HL-60/S4 treated with phorbol 12-myristate 13-acetate at 8.2 ng/mL for 4 days and 3 days (cell line): Measurements from ENCODE around the gene NLRP6.

Source experiments
- in situ Hi-C: fragments of 300-500 bp; cut with MboI; formaldehyde crosslinking; loops from 2 replicates; pipeline ENCODE4 v1.15.0; 2022; ENCODE audit warnings: low sequenced_read_pairs

Gene NLRP6

DNA sequence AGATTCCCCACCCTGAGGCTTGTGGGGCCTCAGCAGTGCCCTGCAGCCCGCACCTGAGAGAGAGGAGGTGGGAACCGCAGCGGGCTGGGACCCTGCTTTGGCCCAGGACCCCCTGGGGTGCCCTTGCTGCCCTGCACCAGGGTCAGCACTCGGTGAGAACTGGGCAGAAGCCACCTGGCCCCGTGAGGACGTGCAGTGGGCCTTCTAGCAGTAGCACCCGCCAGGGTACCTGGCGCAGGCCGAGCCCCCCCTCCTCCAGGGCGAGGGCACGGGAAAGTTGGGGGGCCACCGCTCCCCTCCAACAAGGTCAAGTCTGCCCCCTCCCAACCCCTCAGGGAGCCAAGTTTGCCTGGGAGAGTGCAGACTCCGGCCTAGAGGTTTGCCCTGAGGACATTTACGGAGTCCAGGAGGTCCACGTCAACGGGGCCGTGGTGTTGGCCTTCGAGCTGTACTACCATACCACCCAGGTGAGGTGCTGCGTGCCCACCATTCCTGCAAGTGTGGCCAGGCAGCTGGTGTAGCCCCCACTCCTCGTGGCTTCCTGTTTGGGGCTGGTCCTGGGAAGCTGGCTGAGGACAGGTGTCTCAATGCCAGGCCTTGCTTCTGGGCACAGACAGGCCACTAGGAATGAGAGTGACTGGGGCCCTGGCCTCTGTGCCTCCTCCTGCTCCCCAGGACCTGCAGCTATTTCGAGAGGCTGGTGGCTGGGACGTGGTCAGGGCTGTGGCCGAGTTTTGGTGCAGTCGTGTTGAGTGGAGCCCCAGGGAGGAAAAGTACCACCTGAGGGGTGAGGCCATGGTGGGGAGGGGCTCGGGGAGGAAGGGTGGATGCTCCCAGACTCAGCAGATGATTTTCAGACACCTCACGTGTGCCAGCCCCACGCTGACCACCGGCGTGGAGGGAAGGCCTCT, 14.3 kb downstream of the NLRP6 start:
- in situ Hi-C loops = no loop called here

DNA sequence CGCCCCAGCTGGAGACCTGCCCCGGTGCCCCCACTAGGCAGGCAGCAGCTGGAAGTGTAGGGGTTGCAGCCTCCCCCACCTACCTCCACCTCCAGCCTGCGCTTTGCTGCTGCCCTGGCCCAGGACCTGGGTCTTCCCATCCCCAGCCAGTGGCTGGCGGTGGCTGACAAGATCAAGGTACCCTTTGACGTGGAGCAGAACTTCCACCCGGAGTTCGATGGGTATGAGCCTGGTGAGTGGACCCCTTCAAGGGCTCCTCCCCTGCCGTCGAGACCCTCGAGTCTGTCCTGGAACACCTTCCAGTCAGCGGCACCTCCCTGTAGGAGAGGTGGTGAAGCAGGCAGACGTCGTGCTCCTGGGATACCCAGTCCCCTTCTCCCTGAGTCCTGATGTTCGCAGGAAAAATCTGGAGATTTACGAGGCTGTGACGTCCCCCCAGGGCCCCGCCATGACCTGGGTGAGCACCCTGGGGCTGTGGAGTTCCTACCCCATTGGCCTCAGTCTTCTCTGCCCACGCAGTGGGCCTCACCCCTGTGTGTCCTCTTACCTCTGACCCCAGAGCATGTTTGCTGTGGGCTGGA, 15.2 kb downstream of the NLRP6 start:
- in situ Hi-C loops = no loop called here

DNA sequence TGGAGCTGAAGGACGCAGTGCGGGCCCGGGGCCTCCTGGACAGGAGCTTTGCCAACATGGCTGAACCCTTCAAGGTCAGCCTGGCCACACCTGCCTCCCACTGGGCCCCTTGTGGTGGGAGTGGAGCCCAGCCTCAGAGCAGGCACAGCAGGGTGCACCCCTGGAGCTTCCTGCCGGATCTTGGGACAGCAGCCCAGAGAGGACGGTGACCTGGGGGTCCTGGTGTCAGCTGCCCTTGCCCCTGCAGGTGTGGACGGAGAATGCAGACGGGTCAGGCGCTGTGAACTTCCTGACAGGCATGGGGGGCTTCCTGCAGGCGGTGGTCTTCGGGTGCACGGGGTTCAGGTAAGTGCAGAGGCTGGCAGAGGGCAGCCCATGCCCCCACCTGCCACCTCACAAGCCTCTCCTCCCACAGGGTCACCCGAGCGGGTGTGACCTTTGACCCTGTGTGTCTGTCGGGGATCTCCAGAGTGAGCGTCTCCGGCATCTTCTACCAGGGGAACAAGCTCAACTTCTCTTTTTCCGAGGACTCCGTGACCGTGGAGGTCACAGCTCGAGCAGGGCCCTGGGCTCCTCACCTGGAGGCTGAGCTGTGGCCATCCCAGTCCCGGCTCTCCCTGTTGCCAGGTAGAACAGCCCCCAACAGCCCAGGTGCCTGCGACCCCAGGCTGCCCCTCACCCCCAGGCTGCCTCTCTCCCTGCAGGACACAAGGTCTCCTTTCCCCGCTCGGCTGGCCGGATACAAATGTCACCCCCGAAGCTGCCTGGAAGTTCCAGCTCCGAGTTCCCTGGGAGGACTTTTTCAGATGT, 15.8 kb downstream of the NLRP6 start:
- in situ Hi-C loops = no loop called here

DNA sequence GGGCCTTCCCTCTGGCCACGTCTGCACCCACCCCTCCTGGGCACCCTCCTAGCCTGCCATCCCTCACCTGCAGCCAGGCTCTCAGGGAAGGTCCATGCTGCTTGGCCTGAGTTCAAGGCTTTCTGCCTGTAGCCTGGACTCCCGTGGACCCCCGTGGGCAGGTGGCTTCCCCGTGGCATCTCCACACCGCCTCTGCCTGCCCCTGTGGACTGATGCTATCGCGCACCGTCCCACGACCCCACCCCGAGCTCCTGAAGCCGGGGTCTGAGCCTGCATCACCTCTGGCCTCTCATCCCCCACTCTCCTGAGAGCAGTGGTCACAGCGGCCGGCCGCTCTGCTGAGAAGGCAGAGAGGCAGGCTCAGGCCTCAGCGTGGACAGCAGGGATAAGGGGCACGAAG, 16.6 kb downstream of the NLRP6 start:
- in situ Hi-C loops = no loop called here

DNA sequence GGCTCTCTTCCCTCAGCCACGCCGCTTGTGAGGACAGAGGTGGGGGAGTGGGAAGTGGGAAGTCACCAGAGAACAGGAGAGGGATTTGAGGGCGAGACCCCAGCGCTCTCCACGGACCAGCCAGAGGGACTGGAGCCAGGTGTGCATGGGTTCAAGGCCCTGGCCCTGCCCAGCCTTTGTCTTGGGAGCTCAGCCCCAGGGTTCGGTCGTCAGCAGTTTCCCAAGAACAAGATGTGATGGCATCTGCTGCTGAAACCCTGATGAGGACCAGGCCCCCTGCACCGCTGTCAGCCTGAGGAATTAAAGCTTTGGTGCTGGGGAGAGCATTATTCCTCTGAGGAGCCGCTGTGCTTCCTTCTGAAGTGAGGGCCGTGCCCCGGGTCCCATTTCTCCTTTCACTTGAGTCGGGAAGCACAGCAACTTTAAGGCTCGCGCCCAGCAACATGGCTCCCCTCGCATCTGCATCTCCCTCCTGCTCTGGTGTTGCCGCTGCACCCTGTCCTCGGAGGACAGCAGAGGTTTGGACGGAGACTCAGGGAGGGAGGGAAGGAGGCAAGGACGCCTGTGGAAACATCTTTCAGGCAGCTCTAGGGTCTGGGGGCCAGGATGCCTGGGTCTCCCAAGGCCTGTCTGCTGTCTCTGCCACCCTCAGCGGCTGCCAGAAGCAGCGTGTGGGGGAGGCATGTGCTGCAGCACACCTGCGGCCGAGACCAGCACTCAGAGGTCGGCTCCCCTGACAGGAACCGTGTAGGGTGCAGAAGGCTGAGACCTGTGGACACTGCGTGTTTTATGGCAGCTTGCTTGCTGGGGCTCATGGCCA, 17.4 kb downstream of the NLRP6 start:
- in situ Hi-C loops = no loop called here

DNA sequence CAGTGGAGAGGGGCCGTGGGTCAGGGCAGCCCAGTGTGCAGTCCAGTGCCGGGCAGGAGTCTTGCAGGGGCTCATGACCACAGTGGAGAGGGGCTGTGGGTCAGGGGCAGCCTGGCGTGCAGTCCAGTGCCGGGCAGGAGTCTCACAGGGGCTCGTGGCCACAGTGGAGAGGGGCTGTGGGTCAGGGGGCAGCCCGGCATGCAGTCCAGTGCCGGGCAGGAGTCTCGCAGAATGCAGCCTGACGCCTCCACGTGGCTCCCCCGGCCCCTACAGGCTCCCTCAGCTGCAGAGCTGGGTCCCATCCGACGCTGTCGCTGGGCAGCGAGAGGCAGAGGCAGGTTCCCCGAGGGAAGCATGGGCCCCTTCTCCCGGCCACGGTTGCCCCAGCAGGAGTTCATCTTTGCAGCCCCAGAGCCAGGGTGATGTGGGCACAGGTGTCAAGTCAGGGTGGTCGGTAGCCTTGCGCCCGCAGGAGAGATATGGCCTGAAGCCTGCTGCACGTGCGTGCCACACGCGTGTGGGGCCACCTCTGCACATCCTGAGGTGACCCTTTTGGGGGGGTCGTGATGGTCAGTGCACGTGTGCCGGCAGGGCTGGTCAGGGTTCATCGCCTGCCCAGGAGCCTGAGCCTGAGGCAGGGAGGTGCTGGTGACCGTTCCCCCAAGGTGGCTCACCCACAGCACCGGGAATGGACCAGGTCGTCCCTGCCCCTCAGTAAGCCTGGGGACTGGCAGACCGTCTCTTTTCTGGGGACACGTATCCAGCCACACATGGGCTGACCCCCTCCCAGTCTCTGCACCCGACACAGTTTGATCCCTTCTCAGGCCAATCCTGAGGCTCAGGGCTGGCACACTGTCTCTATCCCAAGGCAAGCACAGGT, 18.2 kb downstream of the NLRP6 start:
- in situ Hi-C loops = no loop called here

DNA sequence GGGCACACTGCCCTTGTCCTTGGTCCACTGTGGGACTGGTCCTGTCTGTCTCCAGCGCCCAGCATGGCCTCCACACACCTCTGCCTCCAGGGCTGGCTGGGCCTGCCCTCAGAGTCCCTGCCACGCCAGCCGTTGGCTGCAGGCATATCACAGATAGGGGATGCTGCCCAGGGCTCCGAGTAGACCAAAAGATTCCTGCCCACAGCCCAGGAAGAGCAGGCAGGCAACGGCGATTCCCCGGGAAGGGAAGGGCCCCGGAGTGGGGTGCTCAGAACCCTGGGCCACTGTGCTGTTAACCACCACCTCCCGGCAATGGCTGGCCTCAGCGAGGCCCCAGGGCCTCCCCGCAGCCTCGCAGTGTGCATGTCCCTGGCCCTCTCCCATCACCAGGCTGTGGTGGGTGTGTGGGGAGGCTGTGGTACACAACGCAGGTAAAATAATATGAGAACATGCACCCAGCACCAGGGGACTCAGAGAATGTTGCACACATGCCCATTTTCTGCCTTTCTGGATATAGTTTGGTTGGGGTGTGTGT, 18.9 kb downstream of the NLRP6 start:
- in situ Hi-C loops = no loop called here

DNA sequence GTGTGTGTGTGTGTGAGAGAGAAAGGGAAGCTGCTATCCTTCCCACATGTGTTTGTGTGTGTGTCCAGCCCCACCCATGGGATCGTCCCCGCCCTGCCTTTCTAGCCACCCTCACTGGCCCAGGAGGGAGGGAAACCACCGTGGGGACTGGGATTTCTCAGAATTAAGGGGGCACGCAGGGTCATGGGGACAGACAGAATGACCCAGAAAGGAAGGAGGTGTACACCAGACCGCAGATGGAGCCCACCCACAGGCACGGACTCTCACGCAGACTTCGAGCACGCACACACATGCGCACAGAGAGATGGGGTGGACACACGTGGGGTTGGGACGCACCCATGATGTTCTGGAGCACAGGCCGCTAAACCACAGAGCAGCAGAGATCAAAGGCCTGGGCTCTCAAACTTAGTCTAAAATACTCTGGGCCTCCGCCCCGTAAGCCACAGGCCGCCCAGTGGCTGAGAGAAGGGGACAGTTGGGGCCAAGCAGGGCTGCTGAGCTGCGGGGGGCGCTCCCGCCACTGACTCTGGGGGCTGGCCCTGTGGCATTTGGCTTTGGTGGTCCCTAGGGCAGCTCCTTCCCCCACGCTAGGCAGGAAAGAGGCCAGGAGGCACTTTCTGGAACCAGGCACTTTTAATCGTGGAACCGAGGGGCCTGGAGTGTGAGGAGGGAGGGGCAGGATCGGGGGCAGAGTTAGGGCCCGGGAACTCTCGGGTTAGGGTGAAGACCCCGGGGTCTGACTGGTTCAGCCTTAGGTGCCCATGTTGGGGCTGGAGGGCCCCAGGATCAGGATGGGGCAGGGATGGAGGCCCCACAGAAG, 19.6 kb downstream of the NLRP6 start:
- in situ Hi-C loops = no loop called here

DNA sequence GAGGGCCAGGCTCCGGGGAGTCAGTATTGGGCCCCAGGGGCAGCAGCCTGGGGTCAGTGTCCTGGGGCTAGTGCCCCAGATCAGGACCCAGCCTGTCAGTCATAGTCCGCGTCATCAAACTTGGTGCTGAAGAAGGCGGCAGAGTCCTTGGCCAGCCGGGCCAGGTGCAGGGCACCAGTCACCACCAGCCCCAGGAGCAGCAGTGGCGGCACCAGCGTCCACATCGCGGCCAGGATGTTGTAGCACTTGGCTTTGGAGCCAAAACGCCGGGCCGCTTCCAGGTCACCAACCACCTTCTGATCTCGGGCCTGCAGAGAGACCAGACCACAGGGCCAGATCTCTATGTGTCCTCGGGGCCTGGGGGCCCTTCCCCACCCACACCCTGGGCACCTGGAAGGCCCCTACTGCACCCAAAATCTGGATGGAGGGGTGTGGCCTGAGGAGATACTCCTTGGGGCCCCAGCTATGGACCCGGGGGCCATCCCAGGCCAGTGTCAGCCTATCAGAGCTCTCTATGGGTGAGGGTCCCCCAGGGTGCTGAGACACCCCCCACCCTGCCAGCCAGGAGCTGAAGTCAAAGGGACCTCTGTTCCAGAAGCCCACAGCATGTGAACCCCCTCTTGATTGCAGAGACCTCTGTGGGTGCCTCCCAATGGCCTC, 20.3 kb downstream of the NLRP6 start:
- in situ Hi-C loops = no loop called here

DNA sequence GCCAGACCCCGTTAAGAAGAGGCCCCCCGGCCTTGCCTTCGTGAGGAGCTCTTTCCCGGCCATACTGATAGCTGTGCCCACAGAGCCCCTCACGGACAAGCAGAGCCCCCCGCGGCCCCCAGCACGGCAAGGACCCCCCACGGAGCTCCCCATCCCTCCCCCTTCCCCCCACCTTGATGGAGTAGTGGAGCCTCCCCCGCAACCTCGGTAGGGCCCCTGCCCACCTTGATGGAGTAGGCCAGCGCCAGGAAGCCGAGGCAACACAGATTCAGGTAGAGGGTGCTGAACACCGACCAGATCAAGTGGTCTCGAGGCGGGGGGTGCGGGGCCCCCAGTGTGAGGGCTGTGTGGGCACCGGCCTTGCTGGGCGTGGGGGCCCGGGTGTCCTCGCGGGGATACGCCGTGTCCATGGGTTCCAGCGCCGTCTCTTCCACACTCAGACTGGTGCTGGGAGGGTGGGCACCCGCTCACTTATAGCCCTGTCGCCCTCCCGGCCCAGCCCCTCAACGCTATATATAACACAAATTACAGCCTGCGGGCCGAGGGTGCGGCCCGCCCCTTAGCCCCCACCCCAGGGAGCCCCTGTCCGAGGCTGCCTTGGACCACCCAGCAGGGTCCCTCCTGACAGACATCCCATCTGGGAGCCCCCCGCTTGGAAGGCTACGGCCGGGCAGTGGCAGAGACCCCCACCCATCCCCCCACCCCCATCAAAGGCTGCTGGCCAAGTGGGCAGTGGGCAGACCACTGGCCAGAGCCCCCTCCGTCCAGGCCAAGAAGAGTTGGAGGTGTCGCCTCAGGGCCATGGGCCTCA, 21.1 kb downstream of the NLRP6 start, which contains the start of gene IFITM5:
TSS of gene IFITM5 (minus strand) at position 446 of the 811 bp plus-strand sequence. CDS start at position 410, 36 bp downstream.
- in situ Hi-C loops = no loop called here

DNA sequence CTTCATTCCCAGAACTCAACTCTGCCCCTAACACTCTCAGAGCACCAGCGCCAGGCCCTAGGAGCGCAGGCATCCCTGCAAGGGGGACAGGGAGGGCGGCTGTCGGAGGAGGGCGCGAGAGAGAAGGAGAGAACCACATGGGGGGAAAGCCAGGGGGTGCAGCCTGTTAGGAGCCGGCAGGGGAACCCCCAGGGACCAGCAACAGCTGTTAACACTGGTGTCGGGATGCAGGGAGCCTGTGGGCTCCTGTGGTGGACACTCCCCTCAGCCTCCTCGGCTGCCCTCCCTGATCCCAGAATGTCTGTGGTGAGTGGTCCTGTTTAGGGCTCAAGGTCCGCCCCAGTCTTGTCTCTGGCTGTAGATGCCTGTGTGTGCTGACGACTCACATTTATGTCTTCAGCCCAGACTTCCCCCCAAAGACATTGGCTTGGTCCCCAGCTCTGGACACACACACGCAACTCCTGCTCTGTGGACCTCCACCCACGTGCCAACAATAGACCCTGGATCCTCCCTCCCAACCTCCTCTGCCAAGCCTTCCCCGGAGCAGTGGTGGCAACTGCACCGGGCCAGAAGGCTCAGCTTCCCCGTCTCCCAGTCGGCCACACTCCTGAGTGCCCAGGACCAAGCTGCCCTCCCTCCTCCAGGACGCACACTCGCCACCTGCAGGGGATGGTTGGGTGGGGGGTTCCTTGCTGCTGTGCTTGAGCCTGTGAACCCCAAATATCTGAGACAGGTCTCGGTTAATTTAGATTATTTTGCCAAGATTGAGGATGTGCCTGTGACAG, 21.9 kb downstream of the NLRP6 start:
- in situ Hi-C loops = no loop called here

DNA sequence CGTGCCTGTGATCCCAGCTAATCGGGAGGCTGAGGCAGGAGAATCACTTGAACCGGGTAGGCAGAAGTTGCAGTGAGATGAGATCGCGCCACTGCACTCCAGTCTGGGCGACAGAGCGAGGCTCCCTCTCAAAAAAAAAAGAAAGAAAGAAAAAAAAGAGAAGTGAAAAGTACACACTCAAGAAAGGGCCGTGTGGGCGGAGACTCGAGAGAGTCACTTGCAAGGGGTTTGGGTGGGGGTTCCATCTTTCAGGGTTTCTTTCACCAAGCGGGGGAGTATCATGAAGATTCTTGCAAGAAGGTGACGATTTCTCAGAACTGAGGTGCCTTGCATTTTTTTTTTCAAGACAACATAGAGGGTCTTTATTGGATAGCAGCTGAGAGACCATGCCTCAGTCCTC, 25.2 kb downstream of the NLRP6 start:
- in situ Hi-C loops = no loop called here

DNA sequence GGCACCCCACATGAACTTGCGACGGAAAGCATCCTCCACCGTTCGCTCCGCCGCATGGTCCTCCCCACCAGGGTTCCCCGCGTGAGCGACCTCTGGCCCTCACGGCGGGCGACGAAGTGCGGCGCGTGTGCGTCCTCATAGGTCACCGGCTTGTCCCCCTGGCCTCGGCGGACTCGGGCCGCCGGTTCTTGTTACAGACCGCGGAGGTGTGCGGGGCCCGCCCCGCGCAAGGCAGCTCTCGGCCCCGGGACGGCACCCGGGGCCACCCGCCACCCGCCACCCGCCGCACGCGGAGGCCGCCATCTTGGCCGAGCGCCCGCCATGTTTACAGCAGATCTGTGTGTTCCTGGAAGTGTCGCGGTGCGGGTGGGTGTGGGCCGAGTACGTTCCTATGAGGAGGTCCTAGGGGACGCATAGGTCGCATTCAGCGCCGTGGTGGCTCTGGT, 25.9 kb downstream of the NLRP6 start:
- in situ Hi-C loops = no loop called here

DNA sequence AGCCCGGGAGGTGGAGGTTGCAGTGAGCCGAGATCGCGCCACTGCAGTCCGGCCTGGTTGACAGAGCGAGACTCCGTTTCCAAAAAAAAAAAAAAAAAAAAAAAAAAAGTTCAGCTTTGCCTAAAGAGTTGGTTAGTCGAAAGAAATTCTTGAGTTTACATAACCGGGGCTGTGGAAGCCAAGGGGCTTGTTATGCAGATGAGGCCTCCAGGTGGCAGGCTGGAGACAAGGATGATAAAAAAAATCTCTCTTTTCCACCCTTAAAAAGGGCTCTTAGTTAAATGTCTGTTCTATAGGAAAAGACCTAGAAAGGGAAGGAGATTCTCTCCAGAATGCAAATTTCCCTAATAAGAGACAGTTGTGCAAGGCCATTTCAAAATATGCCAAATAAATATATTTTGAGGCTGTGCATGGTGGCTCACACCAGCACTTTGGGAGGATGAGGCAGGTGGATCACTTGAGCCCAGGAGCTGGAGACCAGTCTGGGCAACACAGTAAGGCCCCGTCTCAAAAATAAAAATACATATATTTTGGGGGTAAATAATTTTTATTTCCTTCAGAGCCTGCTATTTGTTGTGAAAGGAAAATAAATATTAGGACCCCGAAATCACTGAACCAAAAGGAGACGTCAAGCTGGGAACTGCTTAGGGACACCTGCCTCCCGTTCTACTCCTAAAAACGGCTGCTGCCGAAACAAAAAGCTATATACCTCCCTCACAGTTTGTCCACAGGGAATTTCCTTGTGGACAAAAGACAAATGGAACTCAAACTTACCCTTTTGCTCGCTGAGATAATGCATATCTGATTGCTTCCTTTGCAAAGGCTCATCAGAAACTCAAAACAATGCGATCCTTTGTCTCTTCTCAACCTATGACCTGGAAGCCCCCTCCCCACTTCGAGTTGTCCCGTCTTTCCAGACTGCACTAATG, 27.0 kb downstream of the NLRP6 start:
- in situ Hi-C loops = no loop called here

DNA sequence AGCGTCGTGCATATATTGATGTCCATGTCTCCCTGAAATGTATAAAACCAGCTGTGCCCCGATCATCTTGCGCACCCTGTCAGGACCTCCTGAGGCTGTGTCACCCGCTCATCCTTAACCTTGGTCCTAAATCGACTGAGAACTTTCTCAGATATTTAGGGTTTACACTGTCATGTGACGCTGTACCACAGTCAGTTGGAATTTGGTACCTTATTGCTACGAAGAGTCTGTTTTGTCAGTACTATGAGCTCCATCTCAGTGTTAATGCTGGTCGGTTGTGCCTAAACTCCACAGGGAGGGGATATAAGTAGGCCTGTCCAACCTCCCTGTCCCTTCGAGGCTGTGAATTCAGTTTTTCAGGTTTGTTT, 27.6 kb downstream of the NLRP6 start:
- in situ Hi-C loops = no loop called here
